Skeletal muscle cell (primary cell): ENCODE results near the gene SLCO6A1.

Source experiments
- DNase-seq: peaks from one replicate; pipeline ENCODE4 v3.0.0-alpha.2; 2010; ENCODE audit warnings: low read depth
- H3K4me3 ChIP-seq: 2 replicates; pipeline ENCODE4 v1.5.1; 2011; ENCODE audit warnings: low read depth, mild to moderate bottlenecking, control low read depth, low read length, moderate library complexity

SLCO6A1 gene

GRCh38 chr5:102481054-102481715 is 17.6 kb downstream of the SLCO6A1 start:
- peak; percentile 65 for DNase-seq
- no peak overlapping the region for H3K4me3 ChIP-seq

DNA sequence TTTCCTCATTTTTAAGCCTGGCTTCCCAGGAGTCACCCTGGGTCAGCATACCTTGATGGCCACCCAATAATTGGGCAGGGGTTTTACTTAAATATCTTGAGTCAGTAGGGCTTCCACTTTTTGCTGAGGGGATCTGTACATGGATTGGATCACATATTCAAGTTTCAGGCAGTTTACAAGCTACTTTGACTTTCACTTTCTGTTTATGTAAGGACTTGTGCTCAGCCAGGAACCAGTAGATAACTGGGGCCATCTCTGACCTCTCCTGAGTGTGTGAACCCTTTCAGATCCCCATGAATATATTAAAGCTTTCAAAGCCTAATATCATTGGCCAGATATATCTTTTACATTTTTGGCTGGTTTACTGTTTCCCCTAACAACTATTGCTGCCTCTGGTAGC is 45.1 kb downstream of the SLCO6A1 start:
- no peak for DNase-seq

GRCh38 chr5:102451082-102451481 is 47.7 kb downstream of the SLCO6A1 start:
- no peak for DNase-seq
- no peak overlapping the region for H3K4me3 ChIP-seq

More for the DNA sequence above, 45.1 kb downstream of the SLCO6A1 start:
- H3K4me3 ChIP-seq: peak overlapping the region; percentile 2

- H3K4me3 ChIP-seq: no peak overlapping the region
- no peak for DNase-seq
These were observed 48.3 kb downstream of the SLCO6A1 start for GRCh38 chr5:102450313-102450990.

GRCh38 chr5:102433473-102433872 is 65.3 kb downstream of the SLCO6A1 start:
- no peak overlapping the region for H3K4me3 ChIP-seq
- no peak for DNase-seq

GRCh38 chr5:102421647-102422046 is 77.2 kb downstream of the SLCO6A1 start:
- DNase-seq: no peak
- H3K4me3 ChIP-seq: no peak overlapping the region

- no peak for DNase-seq
- no peak overlapping the region for H3K4me3 ChIP-seq
These were observed 80.3 kb downstream of the SLCO6A1 start for GRCh38 chr5:102418531-102418930.

DNA sequence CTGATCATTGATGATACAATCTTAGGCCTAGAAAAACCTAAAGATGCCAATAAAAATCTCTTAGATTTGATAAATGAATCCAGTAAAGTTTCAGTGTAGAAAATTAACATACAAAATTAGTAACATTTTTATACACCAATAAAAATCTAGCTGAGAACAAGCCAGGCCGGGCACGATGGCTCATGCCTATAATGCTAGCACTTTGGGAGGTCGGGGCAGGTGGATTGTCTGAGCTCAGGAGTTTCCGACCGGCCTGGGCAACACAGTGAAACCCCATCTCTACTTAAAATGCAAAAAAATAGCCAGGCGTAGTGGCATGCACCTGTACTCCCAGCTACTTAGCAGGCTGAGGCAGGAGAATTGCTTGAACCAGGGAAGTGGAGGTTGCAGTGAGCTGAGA is 84.4 kb downstream of the SLCO6A1 start:
- no peak overlapping the region for H3K4me3 ChIP-seq
- no peak for DNase-seq

DNA sequence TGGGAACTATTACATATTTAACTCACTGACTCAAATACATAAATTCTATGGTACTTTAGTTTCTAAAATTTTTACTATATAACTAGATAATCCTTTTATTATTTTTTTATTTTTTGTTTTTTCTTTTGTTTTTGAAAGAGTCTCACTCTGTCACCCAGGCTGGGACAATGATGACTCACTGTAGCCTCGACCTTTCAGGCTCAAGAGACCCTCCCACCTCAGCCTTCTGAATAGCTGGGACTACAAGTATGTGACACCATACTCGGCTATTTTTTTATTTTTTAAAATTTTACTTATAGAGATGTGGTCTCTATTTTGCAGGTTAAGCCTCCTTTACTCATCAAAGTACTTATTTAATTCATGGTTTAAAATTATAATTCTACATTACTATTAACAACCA is 110.6 kb downstream of the SLCO6A1 start:
- no peak overlapping the region for H3K4me3 ChIP-seq
- no peak for DNase-seq

- DNase-seq: no peak
These were observed 113.4 kb downstream of the SLCO6A1 start for GRCh38 chr5:102385365-102385764.

DNA sequence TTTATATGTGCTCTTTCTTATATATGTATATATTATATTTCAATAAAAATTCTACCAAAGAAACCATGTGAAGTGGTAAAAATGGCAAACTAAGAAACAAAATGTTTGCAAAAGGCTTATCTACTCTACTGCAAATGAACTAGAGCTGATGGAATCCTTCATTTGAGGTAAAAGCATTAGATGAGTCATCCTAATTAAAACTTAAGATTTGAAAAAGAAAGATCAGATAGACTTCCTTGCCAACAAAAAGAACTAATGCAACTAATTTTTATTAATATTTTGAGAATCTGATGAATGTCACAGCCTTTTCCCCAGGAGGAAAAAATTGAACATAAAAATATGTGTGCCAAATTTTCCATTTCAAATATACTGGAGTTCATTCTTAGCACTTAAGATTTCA is 118.6 kb downstream of the SLCO6A1 start:
- no peak for DNase-seq

More at GRCh38 chr5:102385365-102385764, 113.4 kb downstream of the SLCO6A1 start:
- H3K4me3 ChIP-seq: no peak overlapping the region

GRCh38 chr5:102375876-102376275 is 122.9 kb downstream of the SLCO6A1 start:
- no peak for DNase-seq

More for the DNA sequence above, 118.6 kb downstream of the SLCO6A1 start:
- H3K4me3 ChIP-seq: no peak overlapping the region

DNA sequence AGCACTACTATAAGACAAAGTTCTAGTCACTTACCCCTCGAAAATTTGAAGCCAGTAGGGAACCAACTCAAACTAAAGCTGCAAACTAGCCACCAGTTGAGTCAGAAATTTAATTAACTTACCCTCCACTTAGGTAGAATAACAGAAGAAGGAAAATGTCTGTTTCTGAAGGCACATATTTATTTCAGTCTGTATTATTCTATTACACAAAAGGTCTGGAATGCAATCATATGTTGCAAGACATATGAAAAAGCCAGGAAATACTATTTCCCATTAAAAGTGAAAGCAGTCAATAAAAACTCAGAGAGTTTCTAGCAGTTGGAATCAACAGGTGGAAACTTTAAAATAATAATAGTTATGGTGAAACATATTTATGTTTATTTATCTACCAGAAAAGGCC is 123.5 kb downstream of the SLCO6A1 start:
- H3K4me3 ChIP-seq: no peak overlapping the region
- no peak for DNase-seq

More at GRCh38 chr5:102375876-102376275, 122.9 kb downstream of the SLCO6A1 start:
- no peak overlapping the region for H3K4me3 ChIP-seq

- no peak for DNase-seq
- no peak overlapping the region for H3K4me3 ChIP-seq
These were observed 130.4 kb downstream of the SLCO6A1 start for GRCh38 chr5:102368392-102368791.

- no peak overlapping the region for H3K4me3 ChIP-seq
- no peak for DNase-seq
These were observed 157.0 kb downstream of the SLCO6A1 start for GRCh38 chr5:102341681-102342288.

GRCh38 chr5:102324714-102325113 is 174.1 kb downstream of the SLCO6A1 start:
- H3K4me3 ChIP-seq: no peak overlapping the region
- no peak for DNase-seq
